OCI-LY1 (cell line): ENCODE measurements around the gene TNFAIP6.

ENCODE experiments used
- H2AFZ ChIP-seq: fragments of 200-600 bp; sonication (generic), shearing (Covaris generic); 2 replicates; pipeline ENCODE4 v1.6.0; 2014; ENCODE audit warnings: antibody characterized with exemption, mild to moderate bottlenecking, low read length
- H3F3A ChIP-seq: fragments of 200-600 bp; sonication (generic), shearing (Covaris generic); 2 replicates; pipeline ENCODE4 v1.6.0; 2014; ENCODE audit warnings: mild to moderate bottlenecking, antibody characterized with exemption, low read length, moderate library complexity; ENCODE audit not compliant: insufficient read depth
- H3K27ac ChIP-seq: fragments of 200-600 bp; sonication (generic); 2 replicates; pipeline ENCODE4 v1.5.1; 2014; ENCODE audit warnings: low read length, mixed run types, mild to moderate bottlenecking, low read depth; ENCODE audit not compliant: poor library complexity, severe bottlenecking
- H3K27me3 ChIP-seq: fragments of 200-600 bp; sonication (generic); 2 replicates; pipeline ENCODE4 v1.6.0; 2014; ENCODE audit warnings: antibody characterized with exemption, mild to moderate bottlenecking, low read length, moderate library complexity; ENCODE audit not compliant: insufficient read depth
- H3K36me3 ChIP-seq: fragments of 200-600 bp; sonication (generic); 2 replicates; pipeline ENCODE4 v1.6.1; 2014; ENCODE audit warnings: mild to moderate bottlenecking, antibody characterized with exemption, low read length, moderate library complexity, mixed read lengths; ENCODE audit not compliant: insufficient read depth
- H3K4me1 ChIP-seq: fragments of 200-600 bp; sonication (generic); 2 replicates; pipeline ENCODE4 v1.5.1; 2014; ENCODE audit warnings: mild to moderate bottlenecking, low read length, moderate library complexity; ENCODE audit not compliant: insufficient read depth, severe bottlenecking
- H3K4me2 ChIP-seq: fragments of 200-600 bp; sonication (generic), shearing (Covaris generic); 2 replicates; pipeline ENCODE4 v1.6.1; 2014; ENCODE audit warnings: low read length
- H3K4me3 ChIP-seq: fragments of 200-600 bp; sonication (generic); 2 replicates; pipeline ENCODE4 v1.5.1; 2014; ENCODE audit warnings: low read length, low read depth, mild to moderate bottlenecking, mixed read lengths; ENCODE audit not compliant: poor library complexity, severe bottlenecking
- H3K79me2 ChIP-seq: fragments of 200-600 bp; shearing (Covaris generic); 2 replicates; pipeline ENCODE4 v1.6.1; 2016; ENCODE audit warnings: mixed run types, low read length, mixed read lengths; ENCODE audit not compliant: insufficient read depth
- H3K9ac ChIP-seq: fragments of 200-600 bp; sonication (generic), shearing (Covaris generic); 2 replicates; pipeline ENCODE4 v1.6.1; 2014; ENCODE audit warnings: mild to moderate bottlenecking, low read length, mixed read lengths
- H3K9me2 ChIP-seq: fragments of 200-600 bp; sonication (generic), shearing (Covaris generic); 2 replicates; pipeline ENCODE4 v1.6.1; 2014; ENCODE audit warnings: low read depth, mild to moderate bottlenecking, low read length, mixed read lengths
- H3K9me3 ChIP-seq: fragments of 200-600 bp; shearing (Covaris generic); 2 replicates; pipeline ENCODE4 v1.6.1; 2014; ENCODE audit warnings: low read length, mixed read lengths
- H4K20me1 ChIP-seq: fragments of 200-600 bp; sonication (generic), shearing (Covaris generic); 2 replicates; pipeline ENCODE4 v1.6.0; 2016; ENCODE audit warnings: mild to moderate bottlenecking, low read length; ENCODE audit not compliant: insufficient read depth
- CTCF ChIP-seq: fragments of 200-600 bp; sonication (generic), shearing (Covaris generic); IDR thresholded peaks from 2 replicates; pipeline ENCODE4 v1.5.1; 2017; ENCODE audit warnings: mild to moderate bottlenecking, antibody characterized with exemption, low read length, moderate library complexity, mixed read lengths
- EZH2 ChIP-seq: fragments of 200-600 bp; sonication (generic), shearing (Covaris generic); IDR thresholded peaks from 2 replicates; pipeline ENCODE4 v1.8.0; 2017; ENCODE audit warnings: borderline replicate concordance, mixed run types, mild to moderate bottlenecking, antibody characterized with exemption, low read length, moderate library complexity, mixed read lengths

TNFAIP6 gene

GRCh38 chr2:151408788-151409600 lies 51.6 kb downstream of the TNFAIP6 start:
- Histone ChIP-seq H3K27ac (no peak overlapping the region), H2AFZ (peak overlapping the region; percentile 95; the same call in 1 of the 2 replicates), H3K9me2 (no peaks in the 10 kb centered on the region), H3K36me3 (peaks cover 28% of the 10 kb centered on the region), H3K4me3 (peak overlapping the region; percentile 96), H3K79me2 (peaks cover 19% of the 10 kb centered on the region), H3K9ac (peak overlapping the region; percentile 86; the same call in 1 of the 2 replicates), H3K9me3 (no peaks in the 10 kb centered on the region), H3F3A (no peaks in the 10 kb centered on the region), H4K20me1 (no peaks in the 10 kb centered on the region), H3K4me1 (peaks cover 15% of the 10 kb centered on the region), H3K4me2 (peak overlapping the region; percentile 89), H3K27me3 (no peaks in the 10 kb centered on the region)
- TF ChIP-seq CTCF (no peak), EZH2 (no peak)

- Histone ChIP-seq H3K9me3 (no peaks in the 10 kb centered on the region), H4K20me1 (no peaks in the 10 kb centered on the region), H3F3A (no peaks in the 10 kb centered on the region), H3K27me3 (no peaks in the 10 kb centered on the region), H3K9me2 (no peaks in the 10 kb centered on the region), H3K4me2 (peak within 1 kb of the TSS; percentile 89), H3K9ac (peak within 1 kb of the TSS; percentile 86), H3K36me3 (peaks cover 36% of the 10 kb centered on the region), H3K27ac (peak within 1 kb of the TSS; percentile 77), H3K79me2 (peaks cover 19% of the 10 kb centered on the region), H3K4me1 (peaks cover 15% of the 10 kb centered on the region), H3K4me3 (peak within 1 kb of the TSS; percentile 96), H2AFZ (peak within 1 kb of the TSS; percentile 95; the same call in 1 of the 2 replicates)
- peak; percentile 56 for TF ChIP-seq CTCF
- no peak for TF ChIP-seq EZH2
Measured at GRCh38 chr2:151409601-151410484, 52.5 kb downstream of the TNFAIP6 start, which contains the start of gene RIF1. Gene RIF1 (plus strand): TSS chr2:151409902. CDS start chr2:151410424, 522 bp downstream.

GRCh38 chr2:151410485-151410834 lies 53.1 kb downstream of the TNFAIP6 start:
- Histone ChIP-seq H3K36me3 (peaks cover 41% of the 10 kb centered on the region), H2AFZ (no peak overlapping the region), H3K4me2 (peak overlapping the region; percentile 89), H3K9ac (peak overlapping the region; percentile 86), H3K9me2 (no peaks in the 10 kb centered on the region), H3K27me3 (no peaks in the 10 kb centered on the region), H4K20me1 (no peaks in the 10 kb centered on the region), H3K79me2 (peaks cover 19% of the 10 kb centered on the region), H3K4me3 (peak overlapping the region; percentile 96), H3K27ac (peak overlapping the region; percentile 77), H3F3A (no peaks in the 10 kb centered on the region), H3K4me1 (peaks cover 15% of the 10 kb centered on the region), H3K9me3 (no peaks in the 10 kb centered on the region)
- TF ChIP-seq EZH2 (no peak), CTCF (no peak)
